Effector memory CD8-positive, alpha-beta T cell (primary cell): ENCODE results near the gene CREB5.
"Not testable (repeated sequence)": the region's sequence is repeated elsewhere in the genome, so short reads cannot be mapped to it uniquely, and the experiment has no call there.

Source experiments
- ATAC-seq: fragments of 150-1000 bp; cut with Tn5 transposase; replicated peaks from 2 replicates; pipeline ENCODE4 v1.10.0; 2021; ENCODE audit warnings: mild to moderate bottlenecking, moderate library complexity
- DNase-seq, 3 experiments: peaks; one replicate each; pipeline ENCODE4 v3.0.0; 2021
- H3K27ac Mint-ChIP-seq, 2 donors: one replicate each; pipeline ENCODE4 v1.8.0; 2022; ENCODE audit warnings: mild to moderate bottlenecking in 2 of 2, mixed read lengths in 2 of 2, moderate library complexity in 2 of 2
- H3K27me3 Mint-ChIP-seq, 2 donors: one replicate each; pipeline ENCODE4 v1.8.0; 2022; ENCODE audit warnings: mixed read lengths in 2 of 2
- H3K36me3 Mint-ChIP-seq: one replicate; pipeline ENCODE4 v1.8.0; 2022; ENCODE audit warnings: mild to moderate bottlenecking, moderate library complexity, mixed read lengths; ENCODE audit not compliant: insufficient read depth
- H3K4me1 Mint-ChIP-seq, 2 donors: one replicate each; pipeline ENCODE4 v1.8.0; 2022; ENCODE audit warnings: low read depth in 2 of 2, mixed read lengths in 2 of 2
- H3K4me3 Mint-ChIP-seq, 2 donors: one replicate each; pipeline ENCODE4 v1.8.0; 2022; ENCODE audit warnings: mild to moderate bottlenecking in 2 of 2, mixed read lengths in 2 of 2, moderate library complexity in 2 of 2
- H3K9me3 Mint-ChIP-seq, 2 donors: one replicate each; pipeline ENCODE4 v1.8.0; 2022; ENCODE audit warnings: mixed read lengths in 2 of 2

The CREB5 gene

GRCh38 chr7:28767356-28767755 lies 355.0 kb downstream of the CREB5 start:
- Mint-ChIP-seq H3K4me3 (no peak overlapping the region), H3K36me3 (no peaks in the 10 kb centered on the region), H3K9me3 (peaks cover 0 to 2% of the 10 kb centered on the region in 2 donors), H3K4me1 (no peaks in the 10 kb centered on the region), H3K27ac (no peak overlapping the region), H3K27me3 (peaks cover 0 to 28% of the 10 kb centered on the region in 2 donors)
- DNase-seq (no peak), ATAC-seq (no peak)

- H3K4me1 Mint-ChIP-seq, result no peaks in the 10 kb centered on the region
- H3K36me3 Mint-ChIP-seq, result no peaks in the 10 kb centered on the region
- no peak for ATAC-seq
- no peak for DNase-seq
- H3K27ac Mint-ChIP-seq, result no peak overlapping the region
- H3K9me3 Mint-ChIP-seq, result peaks cover 0 to 2% of the 10 kb centered on the region in 2 donors
- H3K4me3 Mint-ChIP-seq, result no peak overlapping the region
- peaks cover 0 to 23% of the 10 kb centered on the region in 2 donors for H3K27me3 Mint-ChIP-seq
Observed at GRCh38 chr7:28768577-28769147, 356.3 kb downstream of the CREB5 start.

DNA sequence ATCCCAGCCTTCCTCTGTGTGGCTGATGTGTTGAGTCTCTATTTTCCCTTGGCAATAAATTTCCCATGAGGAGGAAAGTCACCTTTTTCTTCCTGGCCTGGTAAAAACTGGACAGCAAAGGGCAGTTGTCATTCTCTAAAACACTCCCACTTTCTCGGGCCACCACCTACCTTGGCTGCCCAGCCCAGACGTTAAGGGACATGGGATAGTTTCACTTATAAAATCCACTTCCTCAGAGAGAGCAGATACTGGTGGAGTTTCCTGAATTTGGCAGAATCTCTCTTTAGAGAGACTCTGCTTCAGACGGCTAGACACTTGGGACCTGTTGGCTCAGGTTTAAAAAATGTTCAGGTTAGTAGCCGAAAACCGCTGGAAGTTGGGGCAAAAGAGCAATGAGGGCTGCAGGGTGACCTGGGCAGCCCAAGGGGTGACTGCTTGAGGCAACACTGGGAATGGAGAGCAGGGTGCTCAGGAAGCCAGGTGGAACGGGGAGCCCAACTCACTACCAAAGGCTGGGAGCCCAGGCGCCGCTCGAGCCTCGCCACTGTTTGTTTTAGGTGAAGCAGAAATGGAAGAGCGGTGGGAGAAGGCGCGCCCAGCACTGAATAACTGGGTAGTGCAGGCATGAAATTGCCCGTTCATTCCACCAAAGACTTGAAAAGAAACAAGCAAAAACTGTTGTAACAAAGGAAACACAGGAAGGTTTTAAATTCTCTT lies 359.7 kb downstream of the CREB5 start:
- no peak overlapping the region for H3K4me3 Mint-ChIP-seq
- peaks cover 0 to 2% of the 10 kb centered on the region in 2 donors for H3K9me3 Mint-ChIP-seq
- DNase-seq, result no peak
- H3K27ac Mint-ChIP-seq, result no peak overlapping the region
- H3K36me3 Mint-ChIP-seq, result no peaks in the 10 kb centered on the region
- no peak for ATAC-seq
- H3K4me1 Mint-ChIP-seq, result no peaks in the 10 kb centered on the region
- peaks cover 0 to 23% of the 10 kb centered on the region in 2 donors for H3K27me3 Mint-ChIP-seq

- Mint-ChIP-seq H3K27me3 (peaks cover 0 to 15% of the 10 kb centered on the region in 2 donors), H3K4me3 (no peak overlapping the region), H3K36me3 (no peaks in the 10 kb centered on the region), H3K9me3 (peaks cover 0 to 2% of the 10 kb centered on the region in 2 donors), H3K27ac (no peak overlapping the region), H3K4me1 (no peaks in the 10 kb centered on the region)
- no peak for ATAC-seq
- DNase-seq, result no peak
Observed at GRCh38 chr7:28773423-28774145, 361.3 kb downstream of the CREB5 start.

DNA sequence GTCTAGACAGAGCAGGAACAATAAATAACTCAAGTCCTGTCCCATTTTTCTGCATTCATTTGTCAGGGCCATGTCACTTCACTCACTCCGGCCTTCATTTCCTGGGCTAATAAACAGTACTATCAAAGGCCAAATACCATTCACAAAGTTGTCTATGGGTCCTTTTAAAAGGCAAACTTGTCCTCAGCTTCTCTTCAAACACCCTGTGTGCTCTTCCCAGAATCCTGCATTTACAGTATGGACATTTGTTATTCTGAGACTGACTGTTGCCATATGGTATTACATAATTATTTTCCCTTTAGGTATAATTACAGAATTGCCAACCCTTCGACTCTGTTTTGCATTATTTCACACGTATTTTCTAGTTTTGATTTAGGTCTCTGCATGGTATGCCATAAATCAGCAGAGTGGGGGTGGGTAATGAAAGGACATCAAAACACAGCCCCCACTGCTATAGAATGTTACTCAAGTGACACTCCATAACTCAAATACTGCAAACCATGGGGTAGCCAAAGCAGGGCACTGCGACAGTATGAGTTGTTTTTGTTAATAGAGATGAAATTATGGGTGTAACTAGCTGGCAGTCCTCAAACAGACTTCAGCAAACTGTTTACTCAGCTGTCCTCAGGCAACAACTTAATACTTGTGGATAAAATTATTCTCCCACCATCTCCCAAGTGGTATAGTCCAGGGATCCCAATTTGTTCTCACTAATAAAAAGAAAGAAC lies 362.1 kb downstream of the CREB5 start:
- no peak overlapping the region for H3K4me3 Mint-ChIP-seq
- no peak for DNase-seq
- ATAC-seq, result no peak
- H3K9me3 Mint-ChIP-seq, result peaks cover 0 to 2% of the 10 kb centered on the region in 2 donors
- peaks cover 0 to 11% of the 10 kb centered on the region in 2 donors for H3K27me3 Mint-ChIP-seq
- H3K27ac Mint-ChIP-seq, result no peak overlapping the region
- H3K4me1 Mint-ChIP-seq, result no peaks in the 10 kb centered on the region
- no peaks in the 10 kb centered on the region for H3K36me3 Mint-ChIP-seq

DNA sequence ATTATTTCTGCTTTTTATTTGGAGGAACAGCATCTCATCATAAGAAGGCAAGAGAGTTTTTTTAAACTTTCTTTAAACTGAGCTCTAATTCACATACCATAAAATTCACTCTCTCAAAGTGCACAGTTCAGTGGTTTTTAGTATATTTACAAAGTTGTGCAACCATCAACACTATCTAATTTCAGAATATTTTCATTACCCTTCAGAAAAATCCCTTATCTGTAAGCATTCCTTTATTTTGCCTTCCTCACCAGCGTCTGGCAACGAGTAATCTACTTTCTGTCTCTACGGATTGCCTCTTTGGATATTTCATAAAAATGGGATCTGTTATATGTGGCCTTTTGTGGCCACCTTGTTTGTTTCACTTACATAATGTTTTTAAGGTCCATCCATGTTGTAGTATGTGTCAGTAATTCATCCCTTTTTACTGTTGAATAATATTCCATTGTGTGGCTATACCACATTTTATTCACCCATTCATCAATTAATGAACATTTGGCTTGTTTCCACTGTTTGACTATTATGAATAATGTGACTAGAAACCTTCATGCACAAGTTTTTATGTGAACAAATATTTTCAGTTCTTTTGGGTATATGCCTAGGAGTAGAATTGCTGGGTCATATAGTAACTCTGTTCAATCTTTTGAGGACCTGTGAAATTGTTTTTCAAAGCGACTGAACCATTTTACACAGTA lies 364.3 kb downstream of the CREB5 start:
- no peaks in the 10 kb centered on the region for H3K4me1 Mint-ChIP-seq
- ATAC-seq (no peak), DNase-seq (no peak)
- no peak overlapping the region for H3K27ac Mint-ChIP-seq
- H3K27me3 Mint-ChIP-seq, result peaks cover 0 to 6% of the 10 kb centered on the region in 2 donors
- H3K4me3 Mint-ChIP-seq, result no peak overlapping the region
- no peaks in the 10 kb centered on the region for H3K36me3 Mint-ChIP-seq
- no peaks in the 10 kb centered on the region for H3K9me3 Mint-ChIP-seq

GRCh38 chr7:28778786-28779185 lies 366.5 kb downstream of the CREB5 start:
- Mint-ChIP-seq H3K9me3 (no peaks in the 10 kb centered on the region), H3K27ac (no peak overlapping the region), H3K4me3 (no peak overlapping the region), H3K4me1 (no peaks in the 10 kb centered on the region), H3K27me3 (no peaks in the 10 kb centered on the region), H3K36me3 (no peaks in the 10 kb centered on the region)
- DNase-seq (no peak), ATAC-seq (no peak)

DNA sequence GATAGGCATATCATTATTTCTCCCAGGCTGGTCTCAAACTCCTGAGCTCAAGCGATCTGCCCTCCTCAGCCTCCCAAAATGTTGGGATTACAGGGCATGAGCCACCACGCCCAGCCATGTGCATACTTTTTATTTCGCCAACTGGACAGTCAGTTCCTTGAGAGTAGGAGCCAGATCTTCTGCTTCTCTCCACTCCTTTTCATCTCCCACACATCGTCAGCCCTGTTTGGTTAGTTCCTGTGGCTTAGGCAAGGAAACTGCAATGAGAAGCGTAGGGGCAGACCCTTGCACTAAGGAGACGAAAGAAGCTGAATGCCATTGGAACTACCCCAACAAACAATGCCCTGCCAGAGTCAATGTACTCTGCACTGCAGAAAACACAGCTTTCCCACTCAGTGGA lies 367.6 kb downstream of the CREB5 start:
- Mint-ChIP-seq H3K4me3 (no peak overlapping the region), H3K9me3 (no peaks in the 10 kb centered on the region), H3K27me3 (no peaks in the 10 kb centered on the region), H3K27ac (no peak overlapping the region), H3K4me1 (no peaks in the 10 kb centered on the region), H3K36me3 (no peaks in the 10 kb centered on the region)
- no peak for DNase-seq
- no peak for ATAC-seq

GRCh38 chr7:28782362-28782761 lies 370.0 kb downstream of the CREB5 start:
- no peaks in the 10 kb centered on the region for H3K9me3 Mint-ChIP-seq
- H3K4me3 Mint-ChIP-seq, result no peak overlapping the region
- no peak for DNase-seq
- no peaks in the 10 kb centered on the region for H3K27me3 Mint-ChIP-seq
- H3K36me3 Mint-ChIP-seq, result no peaks in the 10 kb centered on the region
- ATAC-seq, result no peak
- H3K27ac Mint-ChIP-seq, result no peak overlapping the region
- no peaks in the 10 kb centered on the region for H3K4me1 Mint-ChIP-seq

DNA sequence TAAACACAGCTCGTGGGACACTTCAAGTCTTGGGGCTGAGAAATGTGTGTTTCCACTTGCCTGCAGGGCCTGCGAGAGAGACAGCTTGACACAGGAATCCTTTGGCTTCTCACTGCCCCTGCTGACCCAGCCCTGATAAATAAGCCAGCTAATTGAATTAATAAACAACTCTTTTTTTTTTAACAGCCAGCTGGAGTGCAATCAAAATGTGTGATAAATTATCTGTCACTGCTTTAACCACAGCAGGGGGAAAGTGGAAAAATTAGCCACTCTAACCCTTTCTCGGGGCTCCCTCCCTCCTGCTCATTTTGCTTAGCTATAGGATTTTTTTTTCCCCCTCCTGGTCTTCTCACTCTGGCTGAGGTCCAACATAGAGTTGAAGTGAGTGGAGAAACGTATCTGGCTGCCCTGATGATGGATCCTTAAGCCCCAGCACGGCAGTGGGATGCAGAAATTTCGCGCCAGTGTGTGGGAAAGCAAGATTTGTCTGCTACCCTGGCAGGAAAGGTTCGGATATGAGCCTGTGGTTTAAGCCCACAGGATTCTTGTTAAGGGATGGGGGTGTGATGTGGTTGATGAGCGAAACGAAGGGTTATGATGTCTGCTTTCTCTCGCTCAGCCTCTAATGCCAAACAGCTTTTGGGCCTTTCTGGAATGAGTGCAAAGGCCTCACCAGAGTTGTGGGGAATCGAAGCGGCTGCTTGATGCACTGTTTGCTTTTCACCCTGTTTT lies 372.0 kb downstream of the CREB5 start:
- H3K36me3 Mint-ChIP-seq, result no peaks in the 10 kb centered on the region
- H3K27me3 Mint-ChIP-seq, result no peaks in the 10 kb centered on the region
- ATAC-seq (no peak), DNase-seq (no peak)
- no peaks in the 10 kb centered on the region for H3K9me3 Mint-ChIP-seq
- H3K4me3 Mint-ChIP-seq, result no peak overlapping the region
- no peaks in the 10 kb centered on the region for H3K4me1 Mint-ChIP-seq
- no peak overlapping the region for H3K27ac Mint-ChIP-seq

DNA sequence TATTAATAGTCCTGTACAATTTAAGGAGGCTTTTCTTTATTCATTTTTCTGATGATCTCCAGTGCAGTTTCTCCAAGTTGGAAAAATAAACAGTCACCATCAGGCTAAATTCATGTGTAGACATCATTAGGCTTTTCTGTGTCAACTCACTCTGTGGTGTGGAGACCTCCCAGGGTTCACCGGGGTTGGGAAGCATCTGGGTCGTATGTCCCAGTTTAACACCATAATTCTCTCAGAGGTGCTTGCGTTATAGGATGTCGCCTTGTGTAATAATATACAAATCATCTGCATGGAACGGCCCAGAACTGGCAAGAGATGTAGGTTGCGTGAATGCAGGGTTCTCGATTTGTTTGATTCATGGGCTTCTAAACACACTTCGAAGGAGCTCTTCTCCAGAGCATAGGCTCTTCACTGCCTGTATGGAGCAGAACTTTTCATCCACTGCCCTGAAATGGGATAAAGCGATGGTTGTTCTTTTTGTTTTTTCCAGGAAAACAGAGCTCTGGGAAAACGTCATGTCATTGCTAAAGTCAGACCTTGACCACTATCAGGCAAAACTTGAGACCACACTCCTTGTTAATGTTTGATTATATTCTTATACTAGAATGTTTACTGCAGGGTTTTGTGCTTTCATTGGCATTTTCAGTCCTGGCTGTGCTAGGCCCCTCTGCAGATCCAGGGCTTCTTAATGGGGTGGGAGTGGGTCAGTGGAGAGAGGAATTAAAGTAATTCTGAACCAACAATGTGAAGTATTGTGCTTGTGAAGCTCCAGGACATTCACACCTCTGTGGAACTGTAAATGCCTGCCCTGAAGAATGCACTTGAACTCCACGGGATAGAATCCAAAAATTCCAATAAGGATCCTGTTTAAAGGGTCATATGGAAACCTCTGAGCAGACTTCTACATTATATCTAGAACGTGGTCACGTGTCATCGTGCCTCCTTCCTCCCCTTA lies 373.0 kb downstream of the CREB5 start:
- H3K4me1 Mint-ChIP-seq, result no peaks in the 10 kb centered on the region
- ATAC-seq, result no peak
- H3K4me3 Mint-ChIP-seq, result no peak overlapping the region

GRCh38 chr7:28786156-28786555 lies 373.8 kb downstream of the CREB5 start:
- not testable (repeated sequence) for H3K9me3 Mint-ChIP-seq, H3K4me3 Mint-ChIP-seq, H3K4me1 Mint-ChIP-seq, ATAC-seq, H3K27me3 Mint-ChIP-seq, H3K36me3 Mint-ChIP-seq, H3K27ac Mint-ChIP-seq, DNase-seq

More for the DNA sequence above, 373.0 kb downstream of the CREB5 start:
- no peak for DNase-seq
- Mint-ChIP-seq H3K9me3 (no peaks in the 10 kb centered on the region), H3K27me3 (no peaks in the 10 kb centered on the region), H3K36me3 (no peaks in the 10 kb centered on the region), H3K27ac (no peak overlapping the region)
